NT2/D1 (cell line): ENCODE measurements around the gene BDKRB1.

ENCODE experiments used
- DNase-seq: peaks from one replicate; pipeline ENCODE4 v3.0.0-alpha.2; 2011; ENCODE audit warnings: low read depth, low spot score
- H3K27me3 ChIP-seq: 2 replicates; pipeline ENCODE4 v1.6.0; 2011; ENCODE audit warnings: mild to moderate bottlenecking; ENCODE audit not compliant: insufficient read length, insufficient read depth
- H3K36me3 ChIP-seq: 2 replicates; pipeline ENCODE4 v1.6.1; 2011; ENCODE audit warnings: mild to moderate bottlenecking, low read length, mixed read lengths; ENCODE audit not compliant: insufficient read depth, insufficient read length
- H3K4me1 ChIP-seq: 2 replicates; pipeline ENCODE4 v1.5.1; 2011; ENCODE audit not compliant: insufficient read depth, insufficient read length
- H3K4me3 ChIP-seq: 2 replicates; pipeline ENCODE4 v1.5.1; 2011; ENCODE audit warnings: low read depth; ENCODE audit not compliant: insufficient read length
- H3K9ac ChIP-seq: 2 replicates; pipeline ENCODE4 v1.6.0; 2011; ENCODE audit warnings: low read depth; ENCODE audit not compliant: insufficient read length
- H3K9me3 ChIP-seq: 2 replicates; pipeline ENCODE4 v1.5.1; 2011; ENCODE audit warnings: mild to moderate bottlenecking, low read length; ENCODE audit not compliant: insufficient read depth
- SUZ12 ChIP-seq: IDR thresholded peaks from 2 replicates; pipeline ENCODE4 v1.6.1; 2011; ENCODE audit not compliant: insufficient read length, insufficient read depth; ENCODE audit errors: extremely low read depth
- YY1 ChIP-seq: IDR thresholded peaks from 2 replicates; pipeline ENCODE4 v1.6.1; 2011; ENCODE audit not compliant: insufficient read length, insufficient read depth
- ZNF274 ChIP-seq: IDR thresholded peaks from 2 replicates; pipeline ENCODE4 v1.6.1; 2011; ENCODE audit warnings: mild to moderate bottlenecking, low read depth, low read length

The BDKRB1 gene

GRCh38 chr14:96225213-96225612 lies 30.8 kb upstream of the BDKRB1 start:
- DNase-seq = no peak
- Histone ChIP-seq H3K36me3 (no peaks in the 10 kb centered on the region), H3K27me3 (no peaks in the 10 kb centered on the region), H3K4me3 (no peak overlapping the region), H3K9ac (no peak overlapping the region), H3K4me1 (no peaks in the 10 kb centered on the region), H3K9me3 (no peaks in the 10 kb centered on the region; the same call in 1 of the 2 replicates)
- no peak for TF ChIP-seq ZNF274
- TF ChIP-seq YY1 = no peak

GRCh38 chr14:96225745-96226151 lies 30.3 kb upstream of the BDKRB1 start:
- Histone ChIP-seq H3K4me3 (no peak overlapping the region), H3K27me3 (no peaks in the 10 kb centered on the region), H3K36me3 (no peaks in the 10 kb centered on the region), H3K9ac (no peak overlapping the region), H3K4me1 (no peaks in the 10 kb centered on the region), H3K9me3 (no peaks in the 10 kb centered on the region)
- DNase-seq = no peak
- TF ChIP-seq YY1 (no peak), ZNF274 (no peak), SUZ12 (no peak)

- Histone ChIP-seq H3K27me3 (no peaks in the 10 kb centered on the region), H3K9me3 (no peaks in the 10 kb centered on the region), H3K9ac (no peak overlapping the region), H3K4me1 (no peaks in the 10 kb centered on the region), H3K4me3 (no peak overlapping the region), H3K36me3 (no peaks in the 10 kb centered on the region)
- no peak for DNase-seq
- TF ChIP-seq YY1 (no peak), ZNF274 (no peak), SUZ12 (no peak)
Measured at GRCh38 chr14:96227428-96227827, 28.6 kb upstream of the BDKRB1 start.

GRCh38 chr14:96229315-96229714 lies 26.7 kb upstream of the BDKRB1 start:
- Histone ChIP-seq H3K36me3 (no peaks in the 10 kb centered on the region), H3K9ac (no peak overlapping the region), H3K27me3 (no peaks in the 10 kb centered on the region), H3K4me3 (no peak overlapping the region), H3K4me1 (no peaks in the 10 kb centered on the region), H3K9me3 (no peaks in the 10 kb centered on the region)
- no peak for DNase-seq
- TF ChIP-seq YY1 (no peak), ZNF274 (no peak), SUZ12 (no peak)

GRCh38 chr14:96231056-96231455 lies 25.0 kb upstream of the BDKRB1 start:
- no peak for DNase-seq
- H3K27me3 ChIP-seq = no peaks in the 10 kb centered on the region
- no peak for TF ChIP-seq SUZ12
- TF ChIP-seq ZNF274 = no peak
- TF ChIP-seq YY1 = no peak
- H3K4me3 ChIP-seq = no peak overlapping the region
- no peaks in the 10 kb centered on the region for H3K9me3 ChIP-seq
- no peak overlapping the region for H3K9ac ChIP-seq
- peaks cover 2% of the 10 kb centered on the region for H3K4me1 ChIP-seq
- H3K36me3 ChIP-seq = no peaks in the 10 kb centered on the region

- Histone ChIP-seq H3K36me3 (no peaks in the 10 kb centered on the region), H3K4me3 (no peak overlapping the region), H3K9ac (no peak overlapping the region), H3K4me1 (peaks cover 2% of the 10 kb centered on the region), H3K9me3 (no peaks in the 10 kb centered on the region), H3K27me3 (no peaks in the 10 kb centered on the region)
- no peak for TF ChIP-seq YY1
- TF ChIP-seq ZNF274 = no peak
- DNase-seq = no peak
Measured at GRCh38 chr14:96231526-96232130, 24.4 kb upstream of the BDKRB1 start.

- no peak for TF ChIP-seq YY1
- no peak for TF ChIP-seq SUZ12
- TF ChIP-seq ZNF274 = no peak
- DNase-seq = no peak
- Histone ChIP-seq H3K4me3 (no peak overlapping the region), H3K9ac (no peak overlapping the region), H3K27me3 (no peaks in the 10 kb centered on the region), H3K36me3 (no peaks in the 10 kb centered on the region), H3K4me1 (peaks cover 4% of the 10 kb centered on the region), H3K9me3 (no peaks in the 10 kb centered on the region)
Measured at GRCh38 chr14:96232506-96232905, 23.5 kb upstream of the BDKRB1 start.

- no peak for TF ChIP-seq SUZ12
- no peak for TF ChIP-seq ZNF274
- TF ChIP-seq YY1 = no peak
- Histone ChIP-seq H3K9me3 (no peaks in the 10 kb centered on the region), H3K36me3 (no peaks in the 10 kb centered on the region), H3K9ac (no peak overlapping the region), H3K4me3 (no peak overlapping the region), H3K27me3 (no peaks in the 10 kb centered on the region), H3K4me1 (peaks cover 4% of the 10 kb centered on the region)
- DNase-seq = no peak
Measured at GRCh38 chr14:96233661-96234060, 22.3 kb upstream of the BDKRB1 start.

- DNase-seq = no peak
- TF ChIP-seq ZNF274 (no peak), SUZ12 (no peak), YY1 (no peak)
- no peaks in the 10 kb centered on the region for H3K36me3 ChIP-seq
- no peaks in the 10 kb centered on the region for H3K9me3 ChIP-seq
- H3K4me1 ChIP-seq = peaks cover 4% of the 10 kb centered on the region
- H3K27me3 ChIP-seq = no peaks in the 10 kb centered on the region
- H3K9ac ChIP-seq = no peak overlapping the region
- H3K4me3 ChIP-seq = no peak overlapping the region
Measured at GRCh38 chr14:96235426-96235825, 20.6 kb upstream of the BDKRB1 start.
